Calu3 (cell line): ENCODE results near the gene NFATC1. TPM values are rescaled to one million over a fixed set of nuclear protein-coding genes. Genes with fewer than 3 reads are reported as not detected.
"Not testable (repeated sequence)": the region's sequence is repeated elsewhere in the genome, so short reads cannot be mapped to it uniquely, and the experiment has no call there.

Experiments
- BruUV-seq: library from RNA; stranded (reverse); fragments of 400-500 nt; replicated peaks from 2 replicates; lab custom pipeline; 2021; lab: Mats Ljungman, UMichigan
- CTCF ChIA-PET: fragments of 300-600 bp; sonication (Branson Sonifier 250); formaldehyde crosslinking; loops from one replicate; lab custom pipeline; 2022; ENCODE audit warnings: antibody characterized with exemption; lab: Charles Lee
- DNase-seq: peaks from one replicate; pipeline ENCODE4 v3.0.0; 2022
- H3K27ac Mint-ChIP-seq: one replicate; pipeline ENCODE4 v1.8.0; 2022; ENCODE audit warnings: mixed read lengths; ENCODE audit not compliant: unreplicated experiment
- H3K27me3 Mint-ChIP-seq: one replicate; pipeline ENCODE4 v1.8.0; 2022; ENCODE audit warnings: mixed read lengths; ENCODE audit not compliant: unreplicated experiment
- H3K36me3 Mint-ChIP-seq: one replicate; pipeline ENCODE4 v1.8.0; 2022; ENCODE audit warnings: mild to moderate bottlenecking, moderate library complexity, mixed read lengths; ENCODE audit not compliant: insufficient read depth, unreplicated experiment
- H3K4me1 Mint-ChIP-seq: one replicate; pipeline ENCODE4 v1.8.0; 2022; ENCODE audit warnings: mild to moderate bottlenecking, low read depth, mixed read lengths; ENCODE audit not compliant: unreplicated experiment
- H3K4me3 Mint-ChIP-seq: one replicate; pipeline ENCODE4 v1.8.0; 2022; ENCODE audit warnings: mild to moderate bottlenecking, low read depth, moderate library complexity, mixed read lengths; ENCODE audit not compliant: unreplicated experiment
- H3K9me3 Mint-ChIP-seq: one replicate; pipeline ENCODE4 v1.8.0; 2022; ENCODE audit warnings: low read depth, mixed read lengths; ENCODE audit not compliant: unreplicated experiment
- CTCF ChIP-seq: fragments of 200-600 bp; IDR thresholded peaks from one replicate; pipeline ENCODE4 v1.8.0; 2022; ENCODE audit warnings: antibody characterized with exemption; ENCODE audit not compliant: unreplicated experiment
- intact Hi-C: fragments of 100-400 bp; cut with micrococcal nuclease; formaldehyde crosslinking; loops from one replicate; pipeline ENCODE4 v1.10.0; 2022; ENCODE audit not compliant: unreplicated experiment
- total RNA-seq: library from RNA; stranded (reverse); gene quantifications from 2 replicates; pipeline ENCODE4 v1.2.3, GENCODE V29; 2022

NFATC1 gene
- total RNA-seq, 1 experiment from 2014 or later = 5.9 TPM

- no peaks in the 10 kb centered on the region for H3K9me3 Mint-ChIP-seq
- peaks cover 5% of the 10 kb centered on the region for H3K36me3 Mint-ChIP-seq
- DNase-seq = no peak
- no peak overlapping the region for H3K4me3 Mint-ChIP-seq
- CTCF ChIA-PET = interaction anchor here (0.6 to 0.7 kb wide), 2 partner anchors 34 to 272 kb away, joined by 3 read pairs; no protein-coding TSS in a partner anchor
- intact Hi-C loops = no loop called here
- BruUV-seq = no TSS peak
- TF ChIP-seq CTCF = no peak
- no peaks in the 10 kb centered on the region for H3K4me1 Mint-ChIP-seq
- H3K27ac Mint-ChIP-seq = no peak overlapping the region
- no peaks in the 10 kb centered on the region for H3K27me3 Mint-ChIP-seq
Observed at GRCh38 chr18:79375441-79376154, 20.1 kb upstream of the NFATC1 start.

- H3K4me1 Mint-ChIP-seq, H3K36me3 Mint-ChIP-seq, CTCF ChIA-PET, BruUV-seq, H3K27ac Mint-ChIP-seq, intact Hi-C loops, H3K27me3 Mint-ChIP-seq, H3K9me3 Mint-ChIP-seq, H3K4me3 Mint-ChIP-seq, DNase-seq: not testable (repeated sequence)
Observed at GRCh38 chr18:79376661-79377060, 19.1 kb upstream of the NFATC1 start.

DNA sequence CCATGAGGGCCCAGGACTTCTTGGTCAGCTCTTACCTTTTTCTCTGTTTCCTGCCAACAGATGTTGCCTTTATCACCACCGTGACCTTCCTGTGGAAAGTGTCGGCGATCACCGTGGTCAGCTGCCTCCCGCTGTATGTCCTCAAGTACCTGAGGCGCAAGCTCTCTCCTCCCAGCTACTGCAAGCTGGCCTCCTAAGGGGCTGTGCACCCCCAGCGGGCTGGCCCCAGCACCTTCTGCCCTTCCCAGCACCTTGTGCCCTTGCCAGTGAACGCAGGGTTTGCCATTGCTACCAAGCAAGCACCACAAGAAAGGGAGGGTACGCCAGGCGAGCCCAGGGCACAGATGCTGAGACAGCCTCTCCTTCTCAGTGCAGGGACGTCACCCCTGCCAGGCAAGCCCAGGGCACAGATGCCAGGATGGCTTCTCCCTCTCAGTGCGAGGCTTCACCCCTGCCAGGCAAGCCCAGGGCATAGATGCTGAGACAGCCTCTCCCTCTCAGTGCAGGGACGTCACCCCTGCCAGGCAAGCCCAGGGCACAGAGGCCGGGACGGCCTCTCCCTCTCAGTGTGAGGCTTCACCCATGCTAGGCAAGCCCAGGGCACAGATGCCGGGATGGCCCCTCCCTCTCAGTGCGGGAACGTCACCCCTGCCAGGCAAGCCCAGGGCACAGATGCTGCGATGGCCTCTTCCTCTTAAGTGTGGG is 18.4 kb upstream of the NFATC1 start:
- TF ChIP-seq CTCF = no peak
- H3K4me1 Mint-ChIP-seq = no peaks in the 10 kb centered on the region
- no TSS peak for BruUV-seq
- intact Hi-C loops = no loop called here
- CTCF ChIA-PET = no interaction called here
- H3K36me3 Mint-ChIP-seq = peaks cover 5% of the 10 kb centered on the region
- no peaks in the 10 kb centered on the region for H3K27me3 Mint-ChIP-seq
- no peak overlapping the region for H3K4me3 Mint-ChIP-seq
- no peaks in the 10 kb centered on the region for H3K9me3 Mint-ChIP-seq
- no peak overlapping the region for H3K27ac Mint-ChIP-seq
- no peak for DNase-seq

DNA sequence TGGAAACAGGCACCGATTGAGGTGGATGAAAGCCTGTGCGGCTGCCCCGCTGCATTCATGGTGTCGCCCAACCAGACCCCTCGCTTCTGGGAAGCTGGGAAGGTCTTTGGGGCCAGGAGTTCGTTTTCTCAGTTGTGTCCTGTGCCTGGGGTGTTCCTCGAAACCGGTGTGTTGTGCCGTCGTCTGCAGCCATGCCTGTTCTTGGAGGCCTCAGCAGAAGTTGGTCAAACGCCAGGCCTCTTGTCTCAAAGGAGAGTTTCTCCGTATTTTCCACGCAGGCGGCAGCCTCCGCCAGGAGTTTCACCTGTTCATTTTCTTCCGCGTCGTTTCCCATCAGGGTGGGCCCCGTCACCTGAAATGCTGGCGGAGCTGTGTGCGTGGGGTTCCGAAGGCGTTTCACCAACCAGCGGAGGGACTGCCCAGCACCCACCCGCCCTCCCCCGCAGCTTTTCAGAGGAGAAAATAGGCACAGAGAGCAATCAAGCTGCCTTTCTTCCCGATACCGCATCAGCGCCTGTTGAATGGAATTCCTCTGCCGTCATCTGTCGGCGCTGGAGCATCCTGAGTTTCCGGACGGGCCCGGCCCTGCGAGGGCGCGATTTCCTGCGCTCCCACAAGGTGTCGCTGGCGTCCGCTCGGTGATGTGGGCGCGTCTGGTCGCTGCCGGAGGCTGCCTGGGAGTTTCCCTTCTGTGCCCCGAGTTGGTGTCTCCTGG is 17.0 kb upstream of the NFATC1 start:
- CTCF ChIA-PET = interaction anchor here (1.5 kb wide), 1 partner anchor 15 kb away, joined by 4 read pairs; no protein-coding TSS in a partner anchor
- Mint-ChIP-seq H3K4me3 (no peak overlapping the region), H3K27ac (no peak overlapping the region), H3K36me3 (peaks cover 13% of the 10 kb centered on the region), H3K4me1 (peaks cover under 1% of the 10 kb centered on the region), H3K27me3 (peaks cover 4% of the 10 kb centered on the region), H3K9me3 (no peaks in the 10 kb centered on the region)
- BruUV-seq = no TSS peak
- intact Hi-C loops = no loop called here
- DNase-seq = peak; percentile 78
- TF ChIP-seq CTCF = peak; percentile 52
